CD4-positive, alpha-beta T cell treated with Interleukin-15 for 1 hour (primary cell): ENCODE measurements around the gene WDR54.
A peak's percentile ranks its signal among the peaks of the same experiment; 100 is the strongest.
"Not testable (repeated sequence)": the region's sequence is repeated elsewhere in the genome, so short reads cannot be mapped to it uniquely, and the experiment has no call there.

Experiments
- DNase-seq: peaks from one replicate; pipeline ENCODE4 v3.0.0-alpha.2; 2020

WDR54 gene

GRCh38 chr2:74413001-74413698 lies 8.4 kb upstream of the WDR54 start:
- no peak for DNase-seq

DNA sequence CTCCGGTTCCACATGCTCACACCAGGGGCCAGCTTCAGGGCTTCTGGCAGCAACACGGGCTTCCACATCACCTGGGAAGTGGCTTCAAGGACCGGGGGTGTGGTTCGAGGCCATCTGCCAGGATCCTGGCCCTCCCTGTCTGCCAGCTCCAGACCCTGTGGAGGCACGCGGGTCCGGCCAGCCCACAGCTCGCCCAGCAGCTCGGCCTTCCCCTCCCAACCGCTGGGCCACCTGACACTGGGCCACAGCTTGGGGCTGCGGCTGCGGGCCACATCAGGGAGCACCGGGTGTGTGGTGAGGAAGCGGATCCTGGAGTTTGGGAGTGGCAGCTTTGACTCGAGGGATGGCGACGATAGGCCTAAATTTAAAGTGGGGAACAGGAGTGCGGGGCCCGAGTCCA lies 7.1 kb upstream of the WDR54 start:
- no peak for DNase-seq

DNA sequence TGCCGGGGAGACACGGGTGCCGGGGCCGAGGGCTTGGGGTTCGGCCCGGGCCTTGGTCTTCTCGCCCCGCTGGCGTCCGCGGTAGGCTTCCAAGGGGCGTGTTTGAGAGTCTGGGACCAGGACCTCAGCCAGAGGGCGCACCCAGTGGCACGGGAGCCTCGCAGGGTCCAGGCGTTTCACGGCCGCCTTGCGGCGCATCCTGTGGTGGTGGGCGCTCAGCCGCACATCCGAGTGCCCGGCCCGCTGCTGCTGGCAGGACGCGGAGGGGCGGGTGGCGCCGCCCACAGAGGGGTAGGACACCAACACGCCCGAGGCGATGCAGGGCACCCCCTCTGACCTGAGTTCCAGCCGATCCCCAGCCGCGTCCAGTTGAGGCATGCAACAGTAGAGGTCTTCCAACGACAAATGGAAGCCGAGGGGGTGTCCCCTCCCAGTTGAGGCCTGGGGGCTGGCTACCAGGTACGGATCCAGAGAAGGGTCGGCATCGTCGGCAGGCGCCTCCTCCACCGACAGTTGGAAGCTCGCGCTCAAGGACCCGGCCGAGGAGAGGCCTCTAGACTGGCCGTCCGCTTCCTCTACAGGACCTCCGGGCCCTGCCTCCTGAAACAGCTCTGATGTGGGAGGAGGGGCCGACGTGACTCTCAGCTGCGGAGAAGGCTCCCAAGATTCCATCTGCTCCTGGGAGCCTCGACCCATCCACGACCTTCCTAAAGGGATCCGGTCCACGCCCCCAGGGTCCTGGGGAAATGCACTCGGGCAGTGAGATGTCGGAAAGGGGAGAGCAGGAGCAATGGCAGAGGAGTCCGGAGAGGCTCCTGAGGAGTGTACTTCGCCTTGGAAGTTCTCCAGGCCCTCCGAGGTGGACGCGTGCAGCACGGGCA lies 6.4 kb upstream of the WDR54 start:
- peak; percentile 34 for DNase-seq

- DNase-seq = no peak
These were observed 5.7 kb upstream of the WDR54 start for GRCh38 chr2:74415762-74416395.

DNA sequence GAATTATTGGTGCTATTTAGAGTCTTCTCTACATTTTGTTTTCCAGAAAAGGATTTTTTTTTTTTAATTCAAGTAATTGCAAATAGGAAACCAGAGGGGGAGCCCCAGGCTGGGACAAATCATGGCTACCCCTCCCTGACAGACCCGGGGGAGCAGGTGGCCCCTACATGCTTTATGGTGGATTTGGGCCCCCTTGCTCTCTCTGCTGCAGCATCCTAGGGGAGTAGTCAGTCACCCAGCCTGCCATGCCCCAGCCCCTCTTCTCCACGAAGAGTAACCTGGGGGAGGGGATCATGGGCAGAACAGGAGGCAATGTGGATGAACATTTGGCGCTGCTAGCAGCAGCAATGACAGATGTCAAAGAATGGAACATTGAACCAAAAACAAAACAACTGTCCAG lies 4.8 kb upstream of the WDR54 start:
- DNase-seq = no peak

DNA sequence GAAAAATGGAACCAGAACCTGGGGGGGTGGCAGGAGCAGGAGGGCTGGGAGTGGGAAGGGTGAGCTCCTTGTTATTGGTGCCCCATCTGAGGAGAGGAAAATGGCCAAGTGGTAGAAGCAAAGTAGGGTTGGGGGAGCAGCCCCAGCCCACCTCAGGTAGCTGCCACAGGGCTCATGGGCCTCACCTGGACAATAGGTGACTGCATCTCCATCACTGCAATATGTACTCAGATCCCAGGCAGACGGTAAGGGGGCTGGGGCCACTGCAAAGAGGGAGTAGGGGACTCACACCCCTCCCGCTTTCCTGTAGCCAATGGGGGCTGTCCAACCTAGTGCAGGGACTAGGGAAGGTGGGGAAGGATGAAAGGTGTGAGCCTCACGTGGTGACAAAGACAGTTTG lies 4.3 kb upstream of the WDR54 start:
- DNase-seq = no peak

GRCh38 chr2:74417763-74418162 lies 3.8 kb upstream of the WDR54 start:
- no peak for DNase-seq

GRCh38 chr2:74418312-74418711 lies 3.2 kb upstream of the WDR54 start:
- no peak for DNase-seq

DNA sequence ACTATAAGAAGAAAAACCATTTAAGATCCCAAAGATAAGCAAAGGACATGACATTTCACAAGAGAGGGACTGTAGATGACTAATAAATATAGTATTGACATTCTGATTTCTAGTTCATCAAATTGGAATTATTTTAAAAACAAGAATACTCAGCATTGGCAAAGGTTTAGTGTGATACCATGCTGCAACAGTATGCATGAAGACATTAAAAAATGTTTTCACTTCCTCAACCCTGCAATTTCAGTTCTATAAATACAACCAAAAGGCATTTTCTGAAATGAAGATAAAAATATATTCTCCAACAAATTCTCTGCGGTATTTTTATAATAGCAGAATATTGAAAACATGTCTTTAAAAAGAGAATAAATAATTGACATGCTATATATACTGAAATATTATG lies 2.2 kb upstream of the WDR54 start:
- DNase-seq = no peak

GRCh38 chr2:74420006-74420405 lies 1.5 kb upstream of the WDR54 start:
- no peak for DNase-seq

DNA sequence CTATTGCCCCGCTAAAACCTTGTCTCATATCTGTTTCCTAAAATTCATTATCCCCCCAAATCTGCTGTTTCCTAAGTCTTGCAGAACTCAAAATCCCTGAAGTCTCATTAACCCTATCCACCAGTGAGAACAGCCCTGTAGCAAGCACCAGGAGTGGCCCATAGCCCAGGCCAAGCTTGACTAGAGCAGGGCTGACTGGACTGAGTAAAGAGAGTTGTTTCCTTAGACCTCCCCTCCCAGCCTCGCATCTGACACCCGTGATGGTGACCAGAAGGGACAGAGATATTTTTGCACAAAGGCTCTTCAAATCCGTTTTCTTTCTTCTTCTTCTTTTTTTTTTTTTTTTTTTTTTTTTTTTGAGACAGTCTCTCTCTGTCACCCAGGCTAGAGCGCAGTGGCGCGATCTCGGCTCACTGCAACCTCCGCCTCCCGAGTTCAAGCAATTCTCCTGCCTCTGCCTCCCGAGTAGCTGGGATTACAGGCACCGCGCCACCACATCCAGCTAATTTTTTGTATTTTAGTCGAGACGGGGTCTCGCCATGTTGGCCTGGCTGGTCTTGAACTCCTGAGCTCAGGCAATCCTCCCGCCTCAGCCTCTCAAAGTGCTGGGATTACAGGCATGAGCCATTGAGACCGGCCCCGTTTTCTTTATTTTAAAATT lies 957 bp upstream of the WDR54 start:
- DNase-seq = not testable (repeated sequence)

DNA sequence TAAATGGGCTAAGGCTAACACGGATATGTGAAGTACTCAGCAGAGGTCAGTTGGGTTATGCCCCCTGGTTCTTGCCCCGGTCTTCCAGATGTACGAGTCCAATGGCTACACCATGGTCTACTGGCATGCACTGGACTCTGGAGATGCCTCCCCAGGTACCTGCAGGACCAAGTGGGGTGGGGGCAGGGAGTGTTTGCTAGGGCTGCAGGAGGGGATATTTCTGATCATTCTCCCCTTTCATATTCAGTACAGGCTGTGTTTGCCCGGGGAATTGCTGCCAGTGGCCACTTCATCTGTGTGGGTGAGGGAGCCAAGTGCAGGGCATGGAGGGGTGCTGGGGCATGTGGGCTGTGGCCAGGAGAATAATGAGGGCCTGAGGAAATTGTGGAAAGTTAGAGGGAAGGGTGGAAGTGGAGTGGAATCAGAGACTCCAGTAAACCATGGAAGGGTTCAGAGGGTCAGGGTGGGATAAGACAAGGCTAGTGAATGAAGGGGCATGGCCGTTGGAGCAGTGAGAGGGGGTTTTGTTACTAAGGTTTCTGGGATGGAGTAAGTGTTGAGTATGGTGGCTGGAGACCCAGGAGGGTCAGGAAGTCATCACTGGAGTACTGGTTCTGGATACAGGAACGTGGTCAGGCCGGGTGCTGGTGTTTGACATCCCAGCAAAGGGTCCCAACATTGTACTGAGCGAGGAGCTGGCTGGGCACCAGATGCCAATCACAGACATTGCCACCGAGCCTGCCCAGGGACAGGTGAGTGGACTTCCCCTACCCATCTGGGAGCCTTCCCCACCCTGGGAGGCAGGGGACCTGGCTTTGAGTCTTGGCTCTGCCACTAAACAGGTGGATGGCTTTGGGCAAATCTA lies 1.9 kb downstream of the WDR54 start:
- DNase-seq = no peak

- no peak for DNase-seq
These were observed 2.8 kb downstream of the WDR54 start for GRCh38 chr2:74424139-74424992.

DNA sequence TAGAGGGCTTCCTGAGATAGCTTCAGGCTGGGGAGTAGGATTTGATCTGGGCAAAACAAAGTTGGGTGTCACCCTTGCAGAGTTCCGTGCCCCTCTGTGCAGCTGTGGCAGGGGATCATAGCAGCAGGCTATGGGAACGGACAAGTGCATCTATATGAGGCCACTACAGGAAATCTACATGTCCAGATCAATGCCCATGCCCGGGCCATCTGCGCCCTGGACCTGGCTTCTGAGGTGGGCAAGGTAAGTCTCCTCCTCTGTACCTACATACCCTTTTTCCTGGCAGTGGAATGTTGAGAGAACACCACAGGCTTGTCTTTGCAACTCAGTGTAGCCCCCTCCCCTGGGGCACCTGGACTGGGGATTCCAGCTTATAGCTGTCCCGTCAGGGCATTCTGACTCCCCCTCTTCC lies 3.5 kb downstream of the WDR54 start:
- no peak for DNase-seq

GRCh38 chr2:74425523-74425922 lies 4.0 kb downstream of the WDR54 start:
- no peak for DNase-seq

GRCh38 chr2:74426181-74426758 lies 4.7 kb downstream of the WDR54 start:
- no peak for DNase-seq

GRCh38 chr2:74427551-74427950 lies 6.0 kb downstream of the WDR54 start:
- DNase-seq = no peak

DNA sequence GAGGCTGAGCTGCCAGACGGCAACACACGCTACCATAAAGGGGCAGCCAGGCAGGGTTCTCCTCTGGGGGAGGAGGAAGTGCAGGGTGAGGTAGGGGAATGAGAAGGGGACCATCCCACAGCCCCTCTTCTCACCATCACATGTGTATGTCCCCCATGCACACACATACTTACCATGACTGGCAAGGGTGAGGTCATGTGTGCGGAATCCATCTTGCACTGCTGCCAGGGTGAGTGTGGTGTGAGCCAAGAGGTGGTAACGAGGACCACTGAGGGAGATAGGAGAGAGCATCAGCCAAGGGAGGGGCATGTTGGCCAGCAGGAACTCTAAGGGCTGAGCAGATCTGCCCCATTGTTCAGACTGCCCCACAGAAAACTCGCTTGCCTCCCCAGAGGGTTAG lies 7.1 kb downstream of the WDR54 start:
- DNase-seq = no peak

DNA sequence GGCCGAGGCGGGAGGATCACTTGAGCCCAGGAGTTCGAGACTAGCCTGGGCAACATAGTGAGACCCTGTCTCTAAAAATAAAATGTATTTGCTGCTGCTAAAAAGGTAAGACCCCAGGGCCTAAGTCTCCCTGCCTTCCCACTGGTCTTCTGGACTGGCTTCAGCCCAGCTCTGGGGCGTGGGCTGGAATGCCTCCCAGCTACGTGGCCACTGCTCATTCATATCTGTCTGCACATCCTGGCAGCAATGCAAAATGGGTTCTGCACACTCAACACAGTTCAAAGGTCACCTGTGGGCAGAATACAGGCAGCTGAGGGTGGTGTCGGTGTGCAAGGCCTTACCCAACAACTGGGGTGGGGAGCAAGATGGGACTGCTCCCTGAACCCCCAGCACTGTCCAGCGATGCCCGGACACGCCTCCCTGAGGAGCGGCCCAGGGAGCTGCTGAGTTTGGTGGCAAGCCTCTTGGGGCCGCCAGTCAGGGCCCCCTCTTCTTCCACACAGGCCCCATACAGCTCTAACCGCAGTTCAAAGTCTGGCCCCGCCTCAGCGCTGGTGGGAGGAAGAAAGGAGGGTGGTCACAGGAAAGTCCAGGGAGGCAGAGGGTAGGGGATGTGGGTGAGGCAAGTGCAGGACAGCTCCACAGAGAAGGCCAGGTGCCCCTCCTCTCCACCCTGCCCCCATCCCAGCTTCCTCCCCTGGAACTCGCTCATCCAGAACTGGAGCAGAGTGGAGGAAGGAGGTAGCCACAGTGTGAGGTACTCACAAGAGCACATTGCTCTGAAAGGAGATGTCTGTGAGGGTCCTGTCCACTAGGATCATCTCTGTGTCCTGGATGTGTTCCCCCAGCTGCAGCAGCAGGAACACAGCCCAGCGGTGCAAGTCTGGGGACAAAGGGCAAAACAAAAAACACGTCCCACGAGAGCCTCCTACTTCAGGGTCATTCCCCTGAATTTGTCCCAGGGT lies 8.2 kb downstream of the WDR54 start:
- no peak for DNase-seq

DNA sequence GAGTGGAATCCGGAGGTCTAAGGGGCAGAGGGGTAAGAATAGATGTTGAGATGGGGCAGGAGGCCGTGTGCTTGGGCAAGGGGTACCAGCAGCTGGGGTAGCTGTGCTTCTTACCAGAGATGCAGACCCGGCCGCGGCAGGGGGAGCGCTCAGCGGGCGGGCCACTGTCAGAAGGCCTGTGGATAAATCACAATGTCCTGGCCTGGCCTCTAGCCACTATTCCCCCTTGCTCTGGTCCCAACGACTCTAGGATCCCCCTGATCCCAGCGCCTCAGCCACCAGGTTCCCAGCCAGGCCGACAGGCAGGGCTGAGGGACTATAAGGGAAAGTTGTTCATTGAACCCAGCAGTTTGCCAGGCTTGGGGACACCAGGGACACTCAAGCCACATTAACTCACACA lies 9.0 kb downstream of the WDR54 start:
- no peak for DNase-seq
